GM12873 (cell line): ENCODE data around the gene ASIC3.

Source experiments
- TF ChIP-seq, protein P1 (sequence below): IDR thresholded peaks from 2 replicates; pipeline ENCODE4 v1.5.1; 2012; ENCODE audit warnings: low read depth, mild to moderate bottlenecking, moderate library complexity, low read length, control low read depth; ENCODE audit not compliant: insufficient read depth; ENCODE audit errors: missing control alignments

Gene ASIC3

GRCh38 chr7:151095828-151096475 lies 47.6 kb downstream of the ASIC3 start:
- TF ChIP-seq, protein P1, sequence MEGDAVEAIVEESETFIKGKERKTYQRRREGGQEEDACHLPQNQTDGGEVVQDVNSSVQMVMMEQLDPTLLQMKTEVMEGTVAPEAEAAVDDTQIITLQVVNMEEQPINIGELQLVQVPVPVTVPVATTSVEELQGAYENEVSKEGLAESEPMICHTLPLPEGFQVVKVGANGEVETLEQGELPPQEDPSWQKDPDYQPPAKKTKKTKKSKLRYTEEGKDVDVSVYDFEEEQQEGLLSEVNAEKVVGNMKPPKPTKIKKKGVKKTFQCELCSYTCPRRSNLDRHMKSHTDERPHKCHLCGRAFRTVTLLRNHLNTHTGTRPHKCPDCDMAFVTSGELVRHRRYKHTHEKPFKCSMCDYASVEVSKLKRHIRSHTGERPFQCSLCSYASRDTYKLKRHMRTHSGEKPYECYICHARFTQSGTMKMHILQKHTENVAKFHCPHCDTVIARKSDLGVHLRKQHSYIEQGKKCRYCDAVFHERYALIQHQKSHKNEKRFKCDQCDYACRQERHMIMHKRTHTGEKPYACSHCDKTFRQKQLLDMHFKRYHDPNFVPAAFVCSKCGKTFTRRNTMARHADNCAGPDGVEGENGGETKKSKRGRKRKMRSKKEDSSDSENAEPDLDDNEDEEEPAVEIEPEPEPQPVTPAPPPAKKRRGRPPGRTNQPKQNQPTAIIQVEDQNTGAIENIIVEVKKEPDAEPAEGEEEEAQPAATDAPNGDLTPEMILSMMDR = no peak

GRCh38 chr7:151099486-151100211 lies 51.3 kb downstream of the ASIC3 start:
- TF ChIP-seq, protein P1 = no peak

GRCh38 chr7:151100921-151101320 lies 52.6 kb downstream of the ASIC3 start:
- TF ChIP-seq, protein P1 = no peak

- TF ChIP-seq, protein P1 = no peak
Measured at GRCh38 chr7:151101621-151102396, 53.5 kb downstream of the ASIC3 start.
